K562 (cell line): ENCODE data around the gene TRAPPC4. TPM values are rescaled to one million over a fixed set of nuclear protein-coding genes. Genes with fewer than 3 reads are reported as not detected.

ENCODE experiments used
- E2F6 ChIP-seq, 2 experiments: IDR thresholded peaks; 2 replicates each; pipeline ENCODE4 v1.6.1; 2011; ENCODE audit warnings: borderline replicate concordance in 1 of 2, control low read depth in 1 of 2, low read depth in 1 of 2, low read length in 1 of 2, mild to moderate bottlenecking in 1 of 2, mixed read lengths in 1 of 2, moderate library complexity in 1 of 2; ENCODE audit not compliant: insufficient read depth in 1 of 2, insufficient read length in 1 of 2, poor library complexity in 1 of 2, severe bottlenecking in 1 of 2; ENCODE audit errors: extremely low read depth in 1 of 2
- ETV1 ChIP-seq: fragments of 450-650 bp; conservative IDR thresholded peaks from 2 replicates; pipeline ENCODE4 v1.6.1; 2016; ENCODE audit warnings: missing genetic modification characterization, control low read depth, low read depth, missing compliant biosample characterization
- HEY1 ChIP-seq: fragments of 250-450 bp; sonication (Bioruptor Pico); IDR thresholded peaks from 2 replicates; pipeline ENCODE4 v1.5.0; 2020; ENCODE audit warnings: mild to moderate bottlenecking, moderate library complexity, borderline replicate concordance
- JUND ChIP-seq, 2 experiments: IDR thresholded peaks; 2 replicates in 1 of 2; 3 replicates in 1 of 2; pipeline ENCODE4 v1.6.1; 2011; ENCODE audit warnings: borderline replicate concordance in 2 of 2, low read depth in 2 of 2, low read length in 2 of 2, improper control_type of control experiment in 1 of 2, missing biosample characterization in 1 of 2, missing genetic modification characterization in 1 of 2, missing genetic modification reagents in 1 of 2
- MBD2 ChIP-seq: sonication (generic); IDR thresholded peaks from 2 replicates; pipeline ENCODE4 v1.6.1; 2016; ENCODE audit warnings: low read depth, borderline replicate concordance
- SP2 ChIP-seq: IDR thresholded peaks from 2 replicates; pipeline ENCODE4 v1.6.1; 2011; ENCODE audit warnings: mild to moderate bottlenecking, low read depth, low read length, moderate library complexity; ENCODE audit not compliant: poor library complexity, severe bottlenecking; ENCODE audit errors: extremely low read depth
- TAF1 ChIP-seq: IDR thresholded peaks from 2 replicates; pipeline ENCODE4 v1.6.1; 2011; ENCODE audit warnings: mild to moderate bottlenecking, low read length, moderate library complexity; ENCODE audit not compliant: insufficient read depth, control insufficient read depth, severe bottlenecking; ENCODE audit errors: extremely low read depth
- TRIM28 ChIP-seq: fragments of 450-650 bp; IDR thresholded peaks from 2 replicates; pipeline ENCODE4 v1.6.1; 2017
- ZBTB11 ChIP-seq, 3 experiments: fragments of 200-800 bp in 1 of 3; fragments of 250-450 bp in 1 of 3; fragments of 450-650 bp in 1 of 3; sonication (Bioruptor Pico) in 1 of 3; sonication (Bioruptor generic) in 1 of 3; formaldehyde crosslinking in 1 of 3; IDR thresholded peaks; 2 replicates each; pipeline versions ENCODE4 v1.6.1 to v1.8.0; 2016 to 2022; ENCODE audit warnings: mild to moderate bottlenecking in 2 of 3, missing genetic modification characterization in 2 of 3, missing compliant biosample characterization in 1 of 3, moderate library complexity in 1 of 3
- ZNF165 ChIP-seq: fragments of 250-450 bp; sonication (Bioruptor Pico); IDR thresholded peaks from 2 replicates; pipeline ENCODE4 v1.4.0; 2020; ENCODE audit warnings: borderline replicate concordance
- polyA plus RNA-seq, 8 experiments: library from polyadenylated mRNA; depleted of rRNA in 4 of 8; stranded (reverse) in 5 of 8; unstranded in 3 of 8; fragments of >200 nt; fragmentation: Nextera tagmentation in 2 of 8; fragmentation: Illumina TruSeq in 1 of 8; extraction: Ambion mirVana in 2 of 8; extraction: Trizol in 1 of 8; gene quantifications; 2 replicates each; pipeline versions ENCODE4 v1.2.1 to v1.2.3, GENCODE V29; 2011 to 2014; ENCODE audit warnings: inconsistent platforms in 1 of 8, missing spikeins in 1 of 8
- total RNA-seq, 7 experiments: library from RNA; depleted of rRNA in 6 of 7; stranded (reverse); fragments of >200 nt in 6 of 7; fragmentation: Illumina TruSeq in 2 of 7; extraction: Trizol in 2 of 7; gene quantifications; 2 replicates each; pipeline versions ENCODE4 v1.2.1 to v1.2.3, GENCODE V29; 2011 to 2021; ENCODE audit warnings: low replicate concordance in 1 of 7

The TRAPPC4 gene
- total and polyA plus RNA-seq, 9 of the 15 experiments (the other 6 are each of a cell fraction or from before 2014, with no cell fraction given) = 121 to 524 (median 142) TPM

DNA sequence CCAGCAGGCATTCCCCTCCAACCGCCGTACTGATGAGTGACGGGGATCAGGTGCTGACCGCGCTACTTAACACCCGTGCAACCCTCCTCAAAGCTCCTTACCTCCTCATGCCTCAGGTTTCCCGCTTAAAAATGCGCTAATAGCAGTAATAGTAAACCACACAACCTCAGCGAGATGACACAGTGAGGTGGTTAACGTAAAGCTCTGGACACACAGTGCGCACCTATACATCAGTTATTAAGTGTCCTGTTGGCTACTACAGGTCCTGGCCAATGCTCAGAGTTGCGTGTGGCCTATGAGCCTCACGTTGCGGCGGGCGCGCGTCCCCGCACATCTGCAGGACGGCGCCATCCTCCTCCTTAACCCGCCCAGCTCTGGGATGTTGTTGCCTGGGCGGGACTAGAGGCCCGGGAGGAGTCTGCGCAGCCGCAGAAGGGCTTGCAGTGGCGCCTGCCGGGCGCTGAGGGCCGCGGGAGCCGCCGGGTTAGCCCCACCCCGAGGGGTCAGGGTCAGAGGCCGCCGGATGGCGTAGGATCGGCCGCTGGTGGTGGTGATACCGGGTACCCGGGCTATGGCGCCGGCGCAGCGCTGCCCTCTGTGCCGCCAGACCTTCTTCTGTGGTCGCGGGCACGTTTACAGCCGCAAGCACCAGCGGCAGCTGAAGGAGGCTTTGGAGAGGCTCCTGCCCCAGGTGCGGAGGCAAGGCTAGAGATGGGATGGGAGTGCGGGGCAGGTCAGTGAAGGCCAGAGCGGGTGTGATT lies 20.8 kb upstream of the TRAPPC4 start, which contains the start of gene CENATAC (continued):
- TF ChIP-seq E2F6 (IDR thresholded peaks at IDR 0.05; ENCODE audit: borderline replicate concordance in 1 of 2, extremely low read depth in 1 of 2, insufficient read depth in 1 of 2, insufficient read length in 1 of 2, low read depth in 1 of 2, low read length in 1 of 2, poor library complexity in 1 of 2, severe bottlenecking in 1 of 2) (peak; percentile 74 to 84), TAF1 (peak; percentile 48), HEY1 (CRISPR knock-in tag) (no peak), MBD2 (no peak; the same call in 1 of the 2 replicates), ZBTB11 (CRISPR knock-in tag; IDR thresholded peaks at IDR 0.05) (peak in 1 of 3 experiments; percentile 41; a peak in 1 of 6 replicates), JUND (IDR thresholded peaks at IDR 0.05; ENCODE audit: borderline replicate concordance, low read depth, low read length) (no peak), JUND (tag; IDR thresholded peaks at IDR 0.05; ENCODE audit: borderline replicate concordance, low read depth, low read length) (0 out of 3 replicates have a peak, but pooled peaks have one; percentile 15), ETV1 (0 out of 2 replicates have a peak, but pooled peaks have one; percentile 38), ZNF165 (CRISPR knock-in tag) (0 out of 2 replicates have a peak, but pooled peaks have one; percentile 35), TRIM28 (no peak), SP2 (no peak)
